ENCODE measurements around the gene KANSL1. TPM values are rescaled to one million over a fixed set of nuclear protein-coding genes. Genes with fewer than 3 reads are reported as not detected.

The KANSL1 gene
- total RNA-seq, 1 experiment from 2014 or later = 83.0 TPM

DNA sequence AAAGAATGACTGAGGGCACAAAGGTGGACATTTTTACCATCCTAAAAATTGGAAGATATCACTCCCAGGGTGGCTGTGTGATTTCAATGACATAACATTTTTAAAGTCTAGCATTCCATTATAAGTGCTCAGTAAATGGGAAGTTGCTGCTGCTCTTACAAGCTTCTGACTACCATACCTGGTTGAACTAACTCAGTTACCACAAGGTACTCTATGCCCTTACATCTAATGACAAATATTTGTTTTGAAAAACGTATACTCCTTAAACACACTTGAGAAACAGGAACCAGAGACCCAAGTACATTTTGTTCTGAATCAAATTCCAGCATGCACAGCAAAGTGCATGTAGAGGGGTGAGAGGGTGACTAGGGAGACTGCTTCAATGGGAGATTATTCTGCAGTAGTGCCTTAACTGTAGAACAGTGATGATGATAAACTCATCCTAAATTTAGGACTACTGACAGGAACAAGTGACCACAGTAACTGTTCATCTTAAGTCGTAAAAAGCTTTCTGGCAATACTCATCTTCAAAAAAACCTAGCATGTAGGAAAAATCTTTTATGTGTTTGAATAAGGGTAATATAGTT lies 83.5 kb downstream of the KANSL1 start:
- BruUV-seq (replicated peaks) = no TSS peak
- Mint-ChIP-seq H3K4me3 (ENCODE audit: unreplicated experiment) (no peak overlapping the region), H3K9me3 (ENCODE audit: unreplicated experiment) (no peaks in the 10 kb centered on the region), H3K27me3 (ENCODE audit: insufficient read depth, unreplicated experiment) (no peaks in the 10 kb centered on the region), H3K4me1 (ENCODE audit: low read depth, unreplicated experiment) (peaks cover 26% of the 10 kb centered on the region), H3K27ac (ENCODE audit: unreplicated experiment) (no peak overlapping the region), H3K36me3 (ENCODE audit: insufficient read depth, unreplicated experiment) (peaks cover 14% of the 10 kb centered on the region)
- TF ChIP-seq, protein P1, sequence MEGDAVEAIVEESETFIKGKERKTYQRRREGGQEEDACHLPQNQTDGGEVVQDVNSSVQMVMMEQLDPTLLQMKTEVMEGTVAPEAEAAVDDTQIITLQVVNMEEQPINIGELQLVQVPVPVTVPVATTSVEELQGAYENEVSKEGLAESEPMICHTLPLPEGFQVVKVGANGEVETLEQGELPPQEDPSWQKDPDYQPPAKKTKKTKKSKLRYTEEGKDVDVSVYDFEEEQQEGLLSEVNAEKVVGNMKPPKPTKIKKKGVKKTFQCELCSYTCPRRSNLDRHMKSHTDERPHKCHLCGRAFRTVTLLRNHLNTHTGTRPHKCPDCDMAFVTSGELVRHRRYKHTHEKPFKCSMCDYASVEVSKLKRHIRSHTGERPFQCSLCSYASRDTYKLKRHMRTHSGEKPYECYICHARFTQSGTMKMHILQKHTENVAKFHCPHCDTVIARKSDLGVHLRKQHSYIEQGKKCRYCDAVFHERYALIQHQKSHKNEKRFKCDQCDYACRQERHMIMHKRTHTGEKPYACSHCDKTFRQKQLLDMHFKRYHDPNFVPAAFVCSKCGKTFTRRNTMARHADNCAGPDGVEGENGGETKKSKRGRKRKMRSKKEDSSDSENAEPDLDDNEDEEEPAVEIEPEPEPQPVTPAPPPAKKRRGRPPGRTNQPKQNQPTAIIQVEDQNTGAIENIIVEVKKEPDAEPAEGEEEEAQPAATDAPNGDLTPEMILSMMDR (IDR thresholded peaks at IDR 0.05; ENCODE audit: insufficient read depth in 1 of 2, low read depth in 1 of 2, low read length in 1 of 2, severe bottlenecking in 1 of 2, unreplicated experiment in 1 of 2) = no peak
- H3K9me3 ChIP-seq = no peaks in the 10 kb centered on the region
- H3K4me3 ChIP-seq (ENCODE audit: low read depth, low read length) = no peak overlapping the region
- no peaks in the 10 kb centered on the region for H3K27me3 ChIP-seq (replicated peaks; ENCODE audit: control insufficient read depth, insufficient read depth, low read length)
- peaks cover 17% of the 10 kb centered on the region; the same call in 1 of the 2 replicates for H3K4me1 ChIP-seq
- CTCF ChIA-PET = interaction anchor here (1.3 kb wide), 1 partner anchor 58 kb away, joined by 3 read pairs; no protein-coding TSS in a partner anchor
- intact Hi-C loops (cut with micrococcal nuclease; ENCODE audit: unreplicated experiment) = no loop called here
- DNase-seq = no peak
- H3K36me3 ChIP-seq (ENCODE audit: control insufficient read depth, insufficient read depth, low read length) = no peaks in the 10 kb centered on the region
- POLR2A ChIA-PET = no interaction called here

DNA sequence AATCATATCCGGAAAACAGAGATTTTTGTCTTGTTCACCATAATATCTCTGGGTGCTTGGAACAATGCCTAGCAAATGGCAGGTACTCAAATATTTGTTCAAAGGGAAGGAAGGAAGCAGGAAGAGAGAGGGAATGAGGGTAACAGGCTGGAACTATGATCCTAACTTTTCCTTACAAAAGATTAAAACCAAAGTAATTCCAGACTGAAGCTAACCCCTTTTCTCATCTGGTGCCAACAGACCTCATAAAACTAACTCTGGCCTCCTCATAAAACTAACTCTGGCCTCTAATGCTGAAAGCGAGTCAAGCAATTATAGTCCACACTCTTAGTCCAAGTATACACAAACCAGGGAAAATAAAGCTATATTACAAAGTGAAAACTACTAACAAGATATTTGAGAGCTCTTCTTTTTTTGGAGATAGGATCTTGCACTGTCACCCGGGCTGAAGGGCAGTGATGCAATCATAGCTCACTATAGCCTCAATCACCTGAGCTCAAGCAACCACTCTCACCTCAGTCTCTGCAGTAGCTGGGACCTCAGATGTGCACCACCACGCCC lies 84.6 kb downstream of the KANSL1 start:
- intact Hi-C loops (cut with micrococcal nuclease; ENCODE audit: unreplicated experiment) = no loop called here
- ChIA-PET CTCF (interaction anchor here (1.0 to 1.3 kb wide), 2 partner anchors 59 to 84 kb away, joined by 3 to 4 read pairs; partner anchors contain the start of gene KANSL1), POLR2A (no interaction called here)
- DNase-seq = no peak
- no peaks in the 10 kb centered on the region for H3K27me3 Mint-ChIP-seq (ENCODE audit: insufficient read depth, unreplicated experiment)
- H3K9me3 Mint-ChIP-seq (ENCODE audit: unreplicated experiment) = no peaks in the 10 kb centered on the region
- no TSS peak for BruUV-seq (replicated peaks)
- Histone ChIP-seq H3K27me3 (replicated peaks; ENCODE audit: control insufficient read depth, insufficient read depth, low read length) (no peaks in the 10 kb centered on the region), H3K9me3 (no peaks in the 10 kb centered on the region), H3K4me1 (peaks cover 17% of the 10 kb centered on the region; the same call in 1 of the 2 replicates), H3K4me3 (ENCODE audit: low read depth, low read length) (no peak overlapping the region), H3K36me3 (ENCODE audit: control insufficient read depth, insufficient read depth, low read length) (no peaks in the 10 kb centered on the region)
- peaks cover 26% of the 10 kb centered on the region for H3K4me1 Mint-ChIP-seq (ENCODE audit: low read depth, unreplicated experiment)
- H3K4me3 Mint-ChIP-seq (ENCODE audit: unreplicated experiment) = no peak overlapping the region
- TF ChIP-seq, protein P1 (IDR thresholded peaks at IDR 0.05; ENCODE audit: insufficient read depth in 1 of 2, low read depth in 1 of 2, low read length in 1 of 2, severe bottlenecking in 1 of 2, unreplicated experiment in 1 of 2) = no peak
- H3K27ac Mint-ChIP-seq (ENCODE audit: unreplicated experiment) = peak overlapping the region; percentile 5
- H3K36me3 Mint-ChIP-seq (ENCODE audit: insufficient read depth, unreplicated experiment) = peaks cover 14% of the 10 kb centered on the region

DNA sequence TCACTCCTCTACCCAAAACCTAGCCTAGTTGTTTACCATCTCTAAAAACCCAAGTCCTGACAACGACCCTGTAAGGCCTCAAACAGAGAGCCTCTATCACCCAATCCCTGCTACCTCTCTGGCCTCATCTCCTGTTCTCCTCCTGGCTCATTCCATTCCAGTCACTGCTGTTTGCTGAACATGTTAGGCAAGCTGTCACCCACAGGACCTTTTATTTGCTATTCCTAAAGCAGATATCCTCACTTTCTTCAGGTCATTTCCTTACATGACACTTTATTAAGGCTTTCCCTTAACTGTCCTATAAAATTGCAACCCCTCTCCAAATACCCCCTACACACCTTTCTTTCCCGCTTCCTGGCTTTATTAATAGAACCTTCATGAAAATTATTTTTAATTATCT lies 85.1 kb downstream of the KANSL1 start:
- no peak for DNase-seq
- TF ChIP-seq, protein P1 (IDR thresholded peaks at IDR 0.05; ENCODE audit: insufficient read depth in 1 of 2, low read depth in 1 of 2, low read length in 1 of 2, severe bottlenecking in 1 of 2, unreplicated experiment in 1 of 2) = no peak
- no TSS peak for BruUV-seq (replicated peaks)
- CTCF ChIA-PET = no interaction called here
- Histone ChIP-seq H3K9me3 (no peaks in the 10 kb centered on the region), H3K4me1 (peaks cover 17% of the 10 kb centered on the region; the same call in 1 of the 2 replicates), H3K4me3 (ENCODE audit: low read depth, low read length) (no peak overlapping the region), H3K36me3 (ENCODE audit: control insufficient read depth, insufficient read depth, low read length) (no peaks in the 10 kb centered on the region), H3K27me3 (replicated peaks; ENCODE audit: control insufficient read depth, insufficient read depth, low read length) (no peaks in the 10 kb centered on the region)
- POLR2A ChIA-PET = no interaction called here
- H3K27ac Mint-ChIP-seq (ENCODE audit: unreplicated experiment) = peak overlapping the region; percentile 5
- peaks cover 30% of the 10 kb centered on the region for H3K4me1 Mint-ChIP-seq (ENCODE audit: low read depth, unreplicated experiment)
- no peak overlapping the region for H3K4me3 Mint-ChIP-seq (ENCODE audit: unreplicated experiment)
- peaks cover 14% of the 10 kb centered on the region for H3K36me3 Mint-ChIP-seq (ENCODE audit: insufficient read depth, unreplicated experiment)
- no peaks in the 10 kb centered on the region for H3K27me3 Mint-ChIP-seq (ENCODE audit: insufficient read depth, unreplicated experiment)
- H3K9me3 Mint-ChIP-seq (ENCODE audit: unreplicated experiment) = no peaks in the 10 kb centered on the region
- intact Hi-C loops (cut with micrococcal nuclease; ENCODE audit: unreplicated experiment) = no loop called here
